ENCODE data around the gene AOPEP.
A peak's percentile ranks its signal among the peaks of the same experiment; 100 is the strongest.

The AOPEP gene

DNA sequence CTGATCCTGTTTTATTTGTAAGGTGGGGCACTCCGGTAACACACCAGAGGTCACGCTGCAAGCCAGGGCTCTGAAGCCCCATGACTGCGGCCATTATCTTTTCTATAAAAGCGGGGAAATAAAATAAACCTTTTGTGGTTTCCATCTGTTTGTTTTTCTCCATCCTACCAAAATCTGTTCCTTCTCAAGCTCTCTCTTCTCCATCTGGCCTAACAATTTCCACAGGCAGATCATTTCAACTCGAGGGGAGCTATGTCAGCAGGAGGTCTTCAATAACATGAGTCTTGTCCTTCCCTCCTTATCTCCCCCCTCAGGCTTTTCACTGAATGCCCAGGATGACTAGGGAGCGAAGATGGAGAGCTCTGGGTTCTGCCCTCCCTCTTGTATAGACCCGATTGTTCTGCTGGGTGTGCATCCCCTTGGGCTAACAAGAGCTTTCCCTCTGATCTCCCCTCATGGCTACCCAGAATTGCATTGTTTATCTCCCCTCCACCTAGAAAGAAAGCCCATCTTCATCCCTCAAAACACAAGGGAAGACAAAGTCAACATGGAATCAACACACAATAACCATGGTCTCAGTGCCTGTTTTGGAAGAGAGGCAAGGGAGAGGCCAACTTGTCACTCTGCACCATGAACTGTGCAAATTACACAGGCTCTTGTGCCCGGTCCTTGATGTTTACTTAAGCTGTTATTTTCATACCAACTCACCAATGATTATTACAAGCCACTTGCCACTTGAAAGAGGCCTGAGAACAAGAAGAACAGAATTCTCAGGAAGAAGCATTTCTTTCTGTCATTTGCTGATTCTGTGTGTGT is 403.2 kb downstream of the AOPEP start:
- TF ChIP-seq, protein P1, sequence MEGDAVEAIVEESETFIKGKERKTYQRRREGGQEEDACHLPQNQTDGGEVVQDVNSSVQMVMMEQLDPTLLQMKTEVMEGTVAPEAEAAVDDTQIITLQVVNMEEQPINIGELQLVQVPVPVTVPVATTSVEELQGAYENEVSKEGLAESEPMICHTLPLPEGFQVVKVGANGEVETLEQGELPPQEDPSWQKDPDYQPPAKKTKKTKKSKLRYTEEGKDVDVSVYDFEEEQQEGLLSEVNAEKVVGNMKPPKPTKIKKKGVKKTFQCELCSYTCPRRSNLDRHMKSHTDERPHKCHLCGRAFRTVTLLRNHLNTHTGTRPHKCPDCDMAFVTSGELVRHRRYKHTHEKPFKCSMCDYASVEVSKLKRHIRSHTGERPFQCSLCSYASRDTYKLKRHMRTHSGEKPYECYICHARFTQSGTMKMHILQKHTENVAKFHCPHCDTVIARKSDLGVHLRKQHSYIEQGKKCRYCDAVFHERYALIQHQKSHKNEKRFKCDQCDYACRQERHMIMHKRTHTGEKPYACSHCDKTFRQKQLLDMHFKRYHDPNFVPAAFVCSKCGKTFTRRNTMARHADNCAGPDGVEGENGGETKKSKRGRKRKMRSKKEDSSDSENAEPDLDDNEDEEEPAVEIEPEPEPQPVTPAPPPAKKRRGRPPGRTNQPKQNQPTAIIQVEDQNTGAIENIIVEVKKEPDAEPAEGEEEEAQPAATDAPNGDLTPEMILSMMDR (conservative IDR thresholded peaks at IDR 0.05), result no peak
- H3K27ac ChIP-seq, result peak overlapping the region; percentile 83

DNA sequence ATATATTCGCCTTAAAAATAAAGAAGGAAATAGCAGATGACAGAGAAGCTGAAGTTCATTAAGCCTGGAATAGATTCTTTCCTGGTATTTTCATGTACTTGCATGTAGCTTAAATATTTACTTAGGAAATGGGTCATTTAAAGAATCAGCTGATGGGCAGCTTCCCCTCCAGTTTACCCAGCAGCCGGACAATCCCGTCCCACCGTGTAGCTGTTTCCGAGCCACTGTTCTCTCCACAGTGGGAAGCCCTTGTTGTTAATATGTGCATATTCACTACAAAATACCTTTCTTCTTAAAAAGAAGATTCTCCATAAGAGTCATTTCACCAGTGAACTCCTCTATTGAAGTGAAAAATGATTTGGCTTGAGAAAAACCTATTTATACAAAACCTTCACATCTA is 404.0 kb downstream of the AOPEP start:
- peak overlapping the region; percentile 83 for H3K27ac ChIP-seq
- TF ChIP-seq, protein P1 (conservative IDR thresholded peaks at IDR 0.05), result no peak

DNA sequence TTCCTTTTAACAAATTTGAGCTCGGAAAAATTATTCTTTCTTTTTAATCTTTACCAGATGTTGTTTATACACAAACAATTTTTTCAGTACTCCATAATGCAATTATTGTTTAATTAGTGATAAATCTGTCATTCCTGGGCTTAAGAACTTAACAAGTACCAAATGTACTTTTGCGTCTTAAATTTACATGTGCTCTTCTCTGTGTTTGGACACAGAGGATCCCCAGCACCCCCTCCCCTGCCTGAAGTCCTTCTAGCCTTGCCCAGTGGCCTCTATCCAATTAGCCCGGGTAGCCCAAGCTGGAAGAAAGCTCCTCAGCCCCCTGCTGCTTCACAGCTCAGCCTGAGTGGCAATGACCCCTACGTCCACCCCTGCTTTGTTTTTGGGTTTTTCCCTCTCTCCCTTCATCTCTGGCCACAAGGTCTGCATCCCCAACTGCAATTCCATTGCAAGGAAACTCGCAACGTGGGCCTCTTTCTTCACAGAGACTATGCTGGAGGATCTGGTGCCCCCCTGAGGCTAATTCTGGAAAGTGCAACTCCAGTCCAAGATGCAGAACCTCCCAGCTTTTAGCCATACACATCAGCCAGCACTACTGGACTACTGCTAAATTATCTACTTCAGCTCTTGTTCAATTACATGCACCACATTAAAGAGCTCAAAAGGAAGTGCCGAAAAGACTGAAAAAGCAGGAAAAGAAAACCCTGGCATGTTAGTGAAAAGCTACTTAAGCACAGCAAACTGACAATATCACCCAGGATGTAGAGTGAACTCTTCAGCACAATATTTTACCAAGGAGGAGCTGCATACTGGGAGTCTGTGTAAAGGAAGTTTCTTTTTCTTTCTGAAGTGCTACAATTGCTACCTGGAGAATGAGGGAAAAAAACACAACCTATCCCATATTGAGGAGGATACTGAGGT is 404.8 kb downstream of the AOPEP start:
- TF ChIP-seq, protein P1 (conservative IDR thresholded peaks at IDR 0.05), result peak; percentile 88

DNA sequence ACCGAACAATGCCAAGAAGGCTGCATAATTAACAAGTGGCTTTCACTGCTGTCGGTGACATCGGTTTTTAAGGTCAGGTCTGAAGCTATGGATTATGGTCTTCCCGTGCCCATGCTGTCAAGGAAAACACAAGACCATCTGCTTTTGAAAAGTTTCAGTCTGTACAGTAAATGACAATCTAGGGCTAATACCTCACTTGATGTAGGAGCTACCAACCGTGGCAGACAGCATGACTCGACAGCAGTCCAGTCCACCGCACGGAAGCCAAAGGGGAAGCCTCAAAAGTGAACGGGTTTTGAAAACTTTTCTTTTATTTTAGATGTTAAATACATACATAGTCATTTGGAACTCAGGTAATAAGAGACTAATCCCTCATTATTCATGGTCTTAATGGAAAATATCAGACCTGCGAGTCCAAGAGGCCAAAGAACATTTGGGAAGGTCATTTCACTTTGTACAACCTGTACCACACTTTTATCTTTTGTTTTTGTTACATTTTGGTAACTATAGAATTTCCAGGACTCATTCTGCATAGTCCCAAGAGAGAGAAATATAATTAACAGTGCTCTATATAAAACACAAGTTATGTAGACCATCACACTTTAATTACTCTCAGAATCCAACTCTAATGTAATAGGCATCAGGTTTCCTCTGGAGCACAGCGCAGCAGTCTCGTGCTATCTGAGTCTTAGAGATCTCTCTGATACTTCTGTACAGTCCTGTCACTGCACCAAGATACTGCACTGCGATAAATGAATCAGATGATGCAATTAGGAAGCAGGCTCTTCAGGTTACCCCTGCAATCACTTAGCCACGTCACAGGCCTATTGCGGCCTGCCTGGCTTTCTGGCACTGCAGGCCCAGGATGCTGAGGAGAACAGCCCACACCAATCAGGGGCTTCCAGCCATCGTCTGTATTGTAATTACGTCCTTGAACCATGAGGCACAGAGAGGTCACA is 406.1 kb downstream of the AOPEP start:
- H3K27ac ChIP-seq, result peak overlapping the region; percentile 83; the same call in 1 of the 2 replicates
- TF ChIP-seq, protein P1 (conservative IDR thresholded peaks at IDR 0.05), result no peak

More for the DNA sequence above, 404.8 kb downstream of the AOPEP start:
- peak overlapping the region; percentile 83 for H3K27ac ChIP-seq

DNA sequence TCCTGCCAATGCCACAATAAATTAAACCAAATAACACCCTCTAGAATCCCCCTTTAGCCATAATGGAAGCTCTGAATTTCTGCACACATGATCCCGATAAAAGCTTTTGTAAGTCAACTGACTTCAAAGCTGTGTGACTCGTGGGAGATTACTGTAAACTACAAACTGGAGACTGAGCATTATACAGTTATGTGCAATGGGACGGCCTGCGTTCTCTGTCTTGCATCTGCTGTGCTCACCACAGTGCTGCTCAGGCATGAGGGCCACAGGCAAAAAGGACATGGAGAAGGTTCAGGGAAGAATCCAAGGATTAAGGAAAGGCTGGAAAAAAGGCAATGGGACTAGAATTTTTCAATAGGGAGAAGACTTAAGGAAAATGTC is 406.8 kb downstream of the AOPEP start:
- TF ChIP-seq, protein P1 (conservative IDR thresholded peaks at IDR 0.05), result no peak
- no peak overlapping the region for H3K27ac ChIP-seq

DNA sequence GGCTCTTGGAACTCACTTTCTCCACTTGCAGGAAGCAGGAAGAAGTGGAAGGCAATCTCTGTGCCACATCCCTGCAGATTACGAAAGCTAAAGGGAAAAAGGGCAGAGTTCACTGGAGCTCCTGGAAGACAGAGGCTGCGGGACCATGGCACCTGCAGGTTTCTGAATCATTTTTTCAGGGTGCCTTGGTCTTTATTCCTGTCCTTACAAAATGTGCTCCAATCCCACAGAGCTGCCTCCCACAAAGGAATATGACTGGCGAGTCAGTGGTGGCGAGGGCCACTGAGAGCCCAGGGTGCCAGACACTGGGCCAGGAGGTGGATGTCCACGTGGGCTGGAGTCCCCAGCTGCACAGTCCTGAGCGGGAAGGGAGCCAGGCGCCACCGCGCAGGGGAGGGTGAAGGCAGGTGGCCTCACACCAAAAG is 408.0 kb downstream of the AOPEP start:
- H3K27ac ChIP-seq, result no peak overlapping the region
- TF ChIP-seq, protein P1 (conservative IDR thresholded peaks at IDR 0.05), result no peak
